Kidney (tissue), 14 donors: ENCODE results near the gene MEGF6. TPM values are rescaled to one million over a fixed set of nuclear protein-coding genes. Genes with fewer than 3 reads are reported as not detected.

Experiments used
- DNase-seq, 5 donors: peaks; one replicate each; pipeline ENCODE4 v3.0.0-alpha.2; 2013 to 2020
- FAIRE-seq: peaks from 2 replicates; lab custom pipeline; 2012; peaks lifted over from hg19 to GRCh38; lab: Jason Lieb, UNC
- H3K27ac ChIP-seq, 2 donors: one replicate each; pipeline ENCODE4 v1.7.0; 2013; ENCODE audit warnings: low read depth in 2 of 2, low read length in 2 of 2, inconsistent platforms in 1 of 2
- H3K27me3 ChIP-seq: one replicate; pipeline ENCODE4 v1.7.1; 2013; ENCODE audit warnings: low read length, inconsistent platforms; ENCODE audit not compliant: control insufficient read depth, insufficient read depth
- H3K36me3 ChIP-seq, 3 donors: one replicate each; pipeline versions ENCODE4 v1.7.0 to v1.7.1; 2013; ENCODE audit warnings: low read length in 3 of 3, control low read depth in 1 of 3, inconsistent platforms in 1 of 3; ENCODE audit not compliant: insufficient read depth in 3 of 3, control insufficient read depth in 2 of 3
- H3K4me1 ChIP-seq, 3 donors: one replicate each; pipeline versions ENCODE4 v1.7.0 to v1.7.1; 2013; ENCODE audit warnings: low read length in 3 of 3, inconsistent platforms in 1 of 3, low read depth in 1 of 3; ENCODE audit not compliant: control insufficient read depth in 2 of 3, insufficient read depth in 2 of 3
- H3K4me3 ChIP-seq, 3 donors: one replicate each; pipeline versions ENCODE4 v1.7.0 to v1.8.1; 2013; ENCODE audit warnings: low read length in 3 of 3, control low read depth in 1 of 3, inconsistent platforms in 1 of 3
- H3K9ac ChIP-seq, 3 donors: one replicate each; pipeline versions ENCODE4 v1.7.0 to v1.7.1; 2013; ENCODE audit warnings: low read length in 3 of 3, control low read depth in 1 of 3, inconsistent platforms in 1 of 3
- H3K9me3 ChIP-seq, 3 donors: one replicate each; pipeline versions ENCODE4 v1.7.0 to v1.7.1; 2013; ENCODE audit warnings: low read length in 3 of 3, control low read depth in 1 of 3, inconsistent platforms in 1 of 3; ENCODE audit not compliant: control insufficient read depth in 2 of 3, insufficient read depth in 1 of 3
- CTCF ChIP-seq: IDR thresholded peaks from 3 replicates; pipeline ENCODE4 v1.5.1; 2012; ENCODE audit warnings: mild to moderate bottlenecking, moderate library complexity, borderline replicate concordance; ENCODE audit not compliant: insufficient read depth; ENCODE audit errors: extremely low read depth
- intact Hi-C: fragments of 100-400 bp; cut with DNase I; formaldehyde crosslinking; loops from one replicate; pipeline ENCODE4 v1.11.1; 2022
- polyA plus RNA-seq: library from polyadenylated mRNA; stranded (reverse); fragments of 350-450 nt; fragmentation: Illumina TruSeq; extraction: RNeasy Lipid Tissue Mini Kit (QIAGEN cat#74804); gene quantifications from one replicate; pipeline ENCODE4 v1.2.3, GENCODE V29; 2014; ENCODE audit warnings: low read depth, low replicate concordance; ENCODE audit not compliant: insufficient read depth
- total RNA-seq: library from RNA; stranded (reverse); fragmentation: NEBNext Ultra II Directional; extraction: Animal tissue kit (Norgen Biotek cat#: 25700); gene quantifications from one replicate; pipeline ENCODE4 v1.2.1, GENCODE V29; 2021
- donor health status: control.
- donor health status: control.
- donor health status: control.
- donor health status: control.
- donor health status: control.
- donor health status: DM: yes; HTN: yes; CAD: no.
- donor health status: Normal renal cell carcinoma (clear cell type).

Gene MEGF6
- total and polyA plus RNA-seq, 2 donors from 2014 or later: 2.8 to 10.9 TPM

GRCh38 chr1:3451994-3452865 lies 159.1 kb downstream of the MEGF6 start:
- H3K4me3 ChIP-seq: no peak overlapping the region
- TF ChIP-seq CTCF: no peak
- H3K27me3 ChIP-seq: no peaks in the 10 kb centered on the region
- peaks cover 0 to 27% (median 8%) of the 10 kb centered on the region in 3 donors for H3K4me1 ChIP-seq
- no peaks in the 10 kb centered on the region for H3K36me3 ChIP-seq
- no peak overlapping the region for H3K27ac ChIP-seq
- peaks cover 0 to 2% (median 2%) of the 10 kb centered on the region in 3 donors for H3K9me3 ChIP-seq
- intact Hi-C loops: no loop called here
- H3K9ac ChIP-seq: peak overlapping the region in 1 of 3 donors; percentile 48
- DNase-seq: peak in 2 of 5 donors; percentile 49 to 76
- FAIRE-seq: no peak

GRCh38 chr1:3450983-3451382 lies 160.3 kb downstream of the MEGF6 start:
- Histone ChIP-seq H3K9me3 (peaks cover 0 to 2% (median 2%) of the 10 kb centered on the region in 3 donors), H3K36me3 (no peaks in the 10 kb centered on the region), H3K27me3 (no peaks in the 10 kb centered on the region), H3K4me1 (peaks cover 0 to 18% (median 8%) of the 10 kb centered on the region in 3 donors), H3K4me3 (no peak overlapping the region), H3K9ac (no peak overlapping the region), H3K27ac (no peak overlapping the region)
- intact Hi-C loops: no loop called here
- no peak for TF ChIP-seq CTCF
- DNase-seq: peak in 1 of 5 donors; percentile 54
- FAIRE-seq: no peak

GRCh38 chr1:3450202-3450863 lies 161.0 kb downstream of the MEGF6 start:
- intact Hi-C loops: no loop called here
- Histone ChIP-seq H3K4me1 (peaks cover 0 to 11% (median 8%) of the 10 kb centered on the region in 3 donors), H3K9ac (no peak overlapping the region), H3K27ac (no peak overlapping the region), H3K4me3 (no peak overlapping the region), H3K9me3 (peaks cover 0 to 2% (median 2%) of the 10 kb centered on the region in 3 donors), H3K36me3 (no peaks in the 10 kb centered on the region), H3K27me3 (no peaks in the 10 kb centered on the region)
- no peak for FAIRE-seq
- no peak for DNase-seq
- no peak for TF ChIP-seq CTCF
